SH-SY5Y (cell line): ENCODE measurements around the gene LRRC10.

Source experiments
- GATA2 ChIP-seq: IDR thresholded peaks from 2 replicates; pipeline ENCODE4 v1.6.1; 2011; ENCODE audit warnings: mild to moderate bottlenecking, low read depth, low read length
- GATA3 ChIP-seq: IDR thresholded peaks from 2 replicates; pipeline ENCODE4 v1.6.1; 2011; ENCODE audit warnings: low read depth, mild to moderate bottlenecking, low read length, moderate library complexity

GRCh38 chr12:69595689-69596088, 15.0 kb downstream of the LRRC10 start:
- TF ChIP-seq GATA2 (no peak), GATA3 (no peak)
